HPDE6-E6E7 (cell line): ENCODE measurements around the gene ALS2.
"Not testable (repeated sequence)": the region's sequence is repeated elsewhere in the genome, so short reads cannot be mapped to it uniquely, and the experiment has no call there.

Experiments used
- DNase-seq: peaks from one replicate; pipeline ENCODE4 v3.0.0; 2011; ENCODE audit warnings: missing footprints; ENCODE audit errors: extremely low spot score

The ALS2 gene

DNA sequence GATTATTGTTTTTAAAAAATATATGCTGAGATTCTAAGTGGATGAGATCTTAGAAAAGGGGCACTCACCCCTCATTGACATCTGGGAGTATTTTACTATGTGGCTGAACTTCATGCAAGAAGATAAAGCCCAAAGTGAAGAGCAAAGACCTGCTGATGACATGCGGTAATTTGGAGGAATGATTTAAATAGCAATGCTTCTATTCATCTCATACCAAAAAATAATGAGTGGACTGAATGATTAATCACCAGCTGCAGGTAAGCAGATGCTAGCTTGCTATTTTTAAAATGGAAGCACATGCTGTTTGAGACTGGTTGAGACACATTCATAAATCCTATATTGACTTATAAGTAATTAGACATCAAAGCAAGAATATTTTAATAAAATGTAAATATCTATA lies 12.9 kb upstream of the ALS2 start:
- DNase-seq, result no peak

DNA sequence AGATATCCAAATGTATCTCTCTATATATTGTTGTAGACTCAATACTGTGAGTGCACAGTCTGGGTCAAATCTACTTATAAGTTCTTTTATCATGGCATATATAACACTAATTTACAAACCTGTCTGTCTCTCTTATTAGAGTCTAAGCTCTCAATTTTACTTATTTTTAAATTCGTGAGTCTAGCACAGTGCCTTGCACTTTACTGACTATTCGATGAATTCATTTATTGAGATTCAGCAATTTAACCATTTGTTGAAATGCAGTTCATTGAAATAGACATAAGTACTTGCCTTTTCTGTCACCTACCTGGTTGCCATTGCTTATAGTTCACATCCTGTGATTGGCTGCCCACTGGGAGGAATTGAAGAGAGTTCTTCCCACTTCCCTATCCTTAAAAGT lies 10.3 kb upstream of the ALS2 start:
- no peak for DNase-seq

DNA sequence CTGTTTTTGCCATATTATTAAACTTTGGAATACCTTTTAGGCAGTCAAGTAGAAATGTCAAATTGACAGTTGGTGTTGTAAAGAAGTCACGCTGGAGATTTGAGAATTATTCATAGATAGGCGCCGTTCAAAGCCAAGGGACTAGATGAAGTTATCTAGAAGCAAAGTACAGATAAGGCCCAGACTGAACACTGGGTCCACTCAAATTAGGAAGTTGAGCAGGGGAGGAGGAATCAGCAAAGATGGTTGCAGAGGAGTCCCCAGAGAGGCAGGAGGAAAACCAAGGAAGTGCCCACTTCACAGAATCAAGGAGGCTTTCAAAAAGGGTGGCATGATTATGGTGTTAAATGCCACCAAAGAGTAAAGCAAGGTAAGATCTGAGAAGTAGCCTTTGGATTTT lies 9.6 kb upstream of the ALS2 start:
- no peak for DNase-seq

DNA sequence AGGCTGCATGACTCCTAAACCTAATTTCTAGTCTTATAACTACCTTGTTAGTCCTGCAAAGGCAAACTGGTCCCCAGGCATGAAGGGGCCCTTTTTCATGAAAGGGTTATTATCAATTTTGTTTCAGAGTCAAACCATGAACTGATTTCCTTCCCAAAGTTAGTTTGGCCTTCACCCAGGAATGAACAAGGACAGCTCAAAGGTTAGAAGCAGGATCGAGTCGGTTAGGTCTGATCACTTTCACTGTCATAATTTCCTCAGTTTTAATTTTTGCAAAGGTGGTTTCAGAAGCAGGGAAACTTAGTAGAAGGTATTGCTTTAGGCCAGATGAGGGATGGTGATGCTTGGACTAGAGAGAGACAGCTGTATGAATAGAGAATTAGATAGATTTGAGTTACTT lies 8.7 kb upstream of the ALS2 start:
- no peak for DNase-seq

DNA sequence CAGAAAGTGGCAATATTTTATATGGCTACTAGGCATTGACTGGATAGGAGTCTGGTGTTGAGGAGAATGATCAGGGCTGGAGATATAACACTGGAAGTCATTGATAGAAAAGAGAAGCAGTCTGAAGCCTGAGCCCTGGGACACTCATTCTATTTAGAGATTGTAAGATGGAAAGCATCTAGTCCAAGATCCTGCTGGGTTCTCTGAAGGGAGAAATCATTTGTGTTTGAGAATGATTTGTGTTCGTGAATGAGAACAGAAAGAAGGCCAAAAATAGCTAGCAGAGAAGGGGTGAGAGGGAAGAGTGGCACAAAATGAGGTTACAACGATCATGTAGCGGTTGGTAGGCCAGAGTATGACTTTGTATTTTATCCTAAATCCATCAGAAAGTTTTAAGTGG lies 7.6 kb upstream of the ALS2 start:
- no peak for DNase-seq

DNA sequence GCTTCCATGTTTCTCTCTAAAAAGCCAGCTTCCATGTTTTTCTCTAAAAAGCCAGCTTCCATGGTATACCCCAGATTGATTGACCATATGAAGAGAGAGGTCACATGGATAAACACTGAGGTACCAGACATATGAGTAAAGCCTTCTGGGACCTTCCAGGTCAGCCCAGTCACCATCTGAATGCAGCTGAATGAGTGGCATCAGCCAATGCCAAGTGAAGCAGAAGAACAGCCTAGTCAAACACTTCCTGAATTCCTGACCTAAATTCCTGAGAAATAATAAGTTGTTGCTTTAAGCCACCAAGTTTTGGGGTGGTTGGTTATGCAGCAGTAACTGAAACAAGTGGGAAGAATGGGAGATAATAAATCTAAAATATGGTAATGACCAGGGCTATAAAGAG lies 5.7 kb upstream of the ALS2 start:
- no peak for DNase-seq

DNA sequence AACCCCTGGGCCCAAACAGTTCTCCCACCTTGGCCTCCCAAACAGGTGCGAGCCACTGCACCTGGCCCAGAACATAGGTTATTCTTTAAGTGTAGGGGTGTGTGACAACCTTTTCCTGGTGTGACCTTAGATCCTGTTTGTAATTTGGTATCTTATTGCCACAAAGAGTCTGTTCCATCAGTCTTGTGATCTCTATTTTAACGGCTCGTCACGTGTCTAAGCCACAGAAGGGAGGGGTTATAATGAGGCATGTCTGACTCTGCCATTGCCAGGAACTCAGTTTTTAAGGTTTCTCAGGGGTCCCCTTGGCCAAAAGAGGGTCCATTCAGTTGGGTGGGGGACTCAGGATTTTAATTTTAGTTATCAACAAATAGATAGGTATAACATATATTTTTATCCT lies 4.4 kb upstream of the ALS2 start:
- no peak for DNase-seq

DNA sequence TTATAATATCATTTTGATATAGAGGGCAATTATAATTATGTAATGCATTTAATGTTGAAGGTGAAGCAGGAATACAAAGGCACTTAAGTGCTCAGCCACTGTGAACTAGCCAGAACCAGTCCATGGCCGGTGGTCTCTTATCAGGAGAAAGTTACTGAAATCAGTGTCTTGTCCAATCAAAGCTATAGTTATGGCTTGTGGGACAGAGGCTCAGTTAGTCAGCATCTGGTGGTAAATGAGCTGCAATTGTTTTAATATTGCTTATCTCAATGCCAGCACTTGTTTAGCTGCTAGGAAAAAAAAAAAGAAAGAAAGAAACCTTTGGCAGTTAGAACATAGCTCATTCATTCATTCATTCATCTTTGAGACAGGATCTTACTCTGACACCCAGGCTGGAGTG lies 3.8 kb upstream of the ALS2 start:
- DNase-seq, result no peak

DNA sequence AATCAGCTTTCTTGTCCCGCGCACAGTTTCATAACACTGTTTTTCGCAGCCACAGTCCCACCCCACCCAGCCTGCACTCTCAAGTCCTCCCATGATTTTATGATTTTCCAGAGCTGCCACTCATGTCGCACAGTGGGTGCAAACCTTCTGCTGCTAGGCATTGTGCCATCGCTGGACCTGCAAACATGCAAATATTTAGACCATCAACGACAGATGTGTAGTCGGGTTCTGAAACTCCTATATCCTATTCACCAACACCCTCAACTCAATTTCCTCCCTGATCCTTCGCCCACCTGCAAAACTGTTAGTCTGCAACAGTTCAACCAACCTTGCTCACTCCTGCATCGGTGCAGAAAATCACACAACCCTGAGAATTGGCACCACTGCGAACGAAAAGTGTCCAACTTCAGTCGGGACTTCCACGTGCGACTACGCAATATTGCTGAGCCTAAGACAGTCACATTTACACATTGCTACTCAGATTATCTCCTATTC lies 871 bp upstream of the ALS2 start:
- DNase-seq, result no peak

DNA sequence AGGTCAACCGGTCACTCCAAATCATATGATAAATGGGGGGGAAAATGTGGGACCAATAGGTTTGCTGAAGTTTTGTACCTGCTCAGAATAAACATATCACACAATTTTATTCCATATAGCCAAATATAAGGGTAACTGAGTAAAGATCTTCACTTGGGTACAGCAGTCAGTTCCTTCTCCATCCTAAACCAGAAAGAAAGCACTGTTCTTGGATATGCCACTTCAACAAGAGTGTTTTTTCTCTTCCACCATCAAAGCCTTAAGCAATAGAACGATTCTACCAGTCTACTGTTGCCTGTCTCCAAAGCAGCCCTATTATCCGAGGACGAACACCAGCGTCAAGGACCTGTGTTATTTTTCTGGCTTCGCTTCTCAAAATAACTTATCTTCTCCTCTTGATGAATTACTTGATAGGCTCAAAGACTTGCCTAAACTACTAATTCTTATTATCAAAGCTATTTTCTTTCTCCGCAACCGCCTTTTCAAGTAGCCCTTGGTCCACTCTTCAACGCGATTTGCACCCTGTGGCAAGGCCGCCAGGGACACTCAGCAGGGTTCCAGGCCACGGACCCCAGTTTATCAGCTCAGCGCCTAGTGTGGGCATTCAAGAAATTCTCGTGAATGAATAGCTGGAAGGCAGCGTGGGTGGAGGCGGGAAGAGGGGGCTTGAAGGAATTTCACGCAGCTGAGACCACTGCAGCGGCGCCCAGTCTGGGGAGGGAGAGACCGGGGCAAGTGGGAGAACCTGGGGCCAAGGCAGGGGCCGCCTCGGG lies 646 bp downstream of the ALS2 start:
- DNase-seq, result no peak

DNA sequence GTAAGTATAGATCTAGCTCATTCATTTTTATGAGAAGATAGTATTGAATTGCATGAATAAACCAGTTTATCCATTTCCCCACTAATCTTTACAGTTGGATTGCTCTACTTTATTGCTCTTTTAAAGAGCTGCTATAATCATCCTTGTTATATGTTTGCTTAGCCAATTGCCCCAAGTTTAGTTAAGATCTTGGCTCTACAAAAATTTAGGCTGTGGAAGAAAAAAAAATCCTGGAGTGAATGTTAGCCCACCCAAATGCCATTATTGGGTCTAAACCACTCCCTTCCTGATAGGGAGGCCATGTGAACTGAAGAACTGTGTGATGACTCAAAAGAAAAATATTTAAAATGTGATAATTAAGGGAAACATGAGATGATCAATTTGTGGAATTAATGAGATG lies 2.9 kb downstream of the ALS2 start:
- no peak for DNase-seq

DNA sequence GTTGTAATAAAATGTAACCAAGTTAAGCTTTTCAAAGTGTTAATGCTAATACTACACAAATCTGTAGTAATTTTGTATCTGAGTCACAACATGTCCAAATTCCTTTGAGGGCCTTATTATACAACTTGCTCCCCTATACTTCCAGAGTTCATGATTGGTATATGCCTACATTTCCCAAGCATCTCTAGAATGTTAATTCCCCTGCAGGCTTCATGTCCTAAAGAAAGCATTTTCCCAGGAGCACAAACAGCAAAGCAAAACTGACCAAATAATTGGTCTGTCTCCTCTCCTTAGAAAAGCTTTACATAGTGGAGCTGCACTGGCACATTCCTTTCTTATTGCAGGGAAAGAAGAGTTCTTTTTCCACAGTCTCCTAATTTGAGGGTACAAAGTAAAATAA lies 3.7 kb downstream of the ALS2 start:
- no peak for DNase-seq

DNA sequence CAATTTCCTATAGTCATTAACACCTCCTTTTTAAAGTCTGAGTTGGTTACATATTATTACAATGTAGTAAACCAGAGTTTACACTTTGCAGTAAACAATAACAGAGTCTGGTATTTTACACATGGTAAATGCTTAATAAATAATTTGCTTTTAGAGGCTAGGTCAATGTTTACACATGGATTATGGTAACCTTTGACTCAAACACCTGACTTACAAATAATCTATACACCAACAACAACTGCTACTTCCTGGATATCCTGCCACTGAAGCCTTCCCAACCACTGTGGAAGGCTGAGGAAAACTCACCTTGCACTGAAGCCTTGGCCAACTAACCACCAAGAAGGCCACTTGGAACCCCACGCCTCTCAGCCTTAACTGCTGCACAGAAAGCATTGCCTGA lies 5.4 kb downstream of the ALS2 start:
- no peak for DNase-seq

DNA sequence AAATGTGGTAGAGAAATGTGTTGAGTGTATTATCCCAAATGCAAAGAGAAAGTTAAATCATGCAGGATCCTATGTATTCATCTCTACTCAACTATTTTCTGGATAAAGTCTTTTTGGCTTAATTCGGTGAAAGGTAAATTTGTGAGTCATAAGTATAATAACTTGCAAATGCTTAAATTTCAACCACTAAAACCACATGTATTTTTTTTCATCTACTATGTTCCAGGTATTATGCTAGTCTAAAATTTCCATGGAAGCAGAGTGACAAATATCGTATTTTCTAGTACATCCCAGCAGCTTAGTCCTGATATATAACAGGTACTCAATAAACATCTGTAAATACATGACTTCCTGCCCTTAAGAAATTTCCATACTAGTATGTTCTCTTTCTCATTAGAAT lies 6.2 kb downstream of the ALS2 start:
- no peak for DNase-seq

DNA sequence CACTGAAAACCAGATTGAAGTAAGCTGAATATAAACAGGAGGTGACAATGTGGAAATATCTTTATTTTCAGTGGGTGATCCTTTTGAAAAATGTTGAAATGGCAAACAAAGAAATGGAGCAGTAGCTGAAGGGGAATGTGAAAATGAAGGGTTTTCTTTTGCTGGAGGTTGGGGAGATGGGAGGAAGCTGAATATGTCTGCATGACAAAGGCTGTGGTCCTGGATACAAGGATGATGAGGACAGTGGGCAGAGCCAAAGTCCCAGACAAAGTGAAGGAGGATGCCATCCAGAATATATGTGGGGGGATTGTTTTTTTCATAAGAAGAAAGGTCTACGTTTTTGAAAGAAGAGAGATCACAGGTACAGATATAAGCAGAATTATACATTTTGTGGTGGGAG lies 6.7 kb downstream of the ALS2 start:
- no peak for DNase-seq

DNA sequence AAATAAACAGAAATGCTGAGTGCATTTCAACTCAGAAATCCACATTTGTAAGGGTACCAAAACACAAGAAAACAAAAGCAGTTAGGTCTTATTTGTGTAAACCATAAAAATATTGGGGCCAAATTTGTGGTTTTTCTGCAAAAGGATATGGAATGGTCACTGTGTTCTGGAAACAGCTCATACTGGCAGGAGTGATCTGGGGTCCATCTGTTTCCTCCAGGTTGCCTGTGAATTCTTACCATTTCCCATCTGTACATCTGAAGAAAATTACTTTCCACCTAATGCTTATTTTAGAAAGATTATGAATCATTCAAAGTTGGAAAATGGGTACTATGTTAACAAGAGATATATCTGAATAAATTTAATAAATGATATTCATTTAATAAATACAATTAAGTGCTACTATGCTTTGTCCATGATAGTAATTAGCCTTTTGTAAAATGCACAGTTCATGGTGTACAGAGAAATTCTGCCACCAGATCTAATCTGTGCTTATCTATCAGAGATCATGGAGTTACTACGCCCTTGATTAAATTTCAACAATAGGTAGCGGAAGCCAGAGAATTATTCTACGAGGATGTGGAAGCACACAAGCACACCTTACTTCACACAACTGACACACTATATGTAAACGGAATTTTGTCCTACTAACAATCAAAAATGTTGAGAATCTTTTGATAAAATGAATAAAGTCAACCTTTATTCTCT lies 10.9 kb downstream of the ALS2 start:
- no peak for DNase-seq

DNA sequence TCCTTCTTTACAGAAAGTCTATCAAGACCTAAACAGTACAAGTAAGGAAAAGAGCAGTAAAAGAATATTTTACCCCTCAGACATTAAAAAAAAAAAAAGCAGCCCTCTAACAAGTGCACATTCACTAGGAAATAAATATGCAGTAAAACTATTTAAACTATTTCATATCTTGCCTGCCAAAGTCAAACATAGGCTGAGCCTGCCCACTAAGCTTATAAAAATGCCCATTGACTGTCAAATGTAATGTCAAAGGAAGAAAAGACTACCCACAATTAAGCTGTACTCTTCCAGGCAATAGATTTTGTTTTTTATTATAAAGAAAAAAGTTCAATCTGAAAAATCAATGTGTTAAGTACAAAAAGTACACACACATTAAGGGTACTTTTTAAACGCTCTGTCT lies 11.8 kb downstream of the ALS2 start:
- no peak for DNase-seq

DNA sequence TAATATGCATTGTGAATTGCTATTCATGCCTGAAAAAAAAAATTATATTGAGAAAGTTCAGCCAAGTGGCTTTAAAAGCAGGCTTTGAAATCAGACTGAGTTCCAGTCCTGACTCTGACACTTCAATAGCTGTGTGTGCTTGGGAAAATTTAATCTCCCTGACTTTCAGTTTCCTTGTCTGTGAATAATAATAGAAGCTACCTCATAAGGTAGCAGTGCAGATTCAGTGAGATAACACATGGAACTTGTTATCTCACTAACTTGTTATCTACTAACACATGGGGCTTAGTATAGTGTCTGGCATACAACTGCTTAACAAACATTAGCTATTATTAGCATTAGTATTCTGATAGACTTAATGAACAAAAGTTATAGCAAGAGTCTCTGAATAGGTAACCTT lies 14.9 kb downstream of the ALS2 start:
- no peak for DNase-seq

DNA sequence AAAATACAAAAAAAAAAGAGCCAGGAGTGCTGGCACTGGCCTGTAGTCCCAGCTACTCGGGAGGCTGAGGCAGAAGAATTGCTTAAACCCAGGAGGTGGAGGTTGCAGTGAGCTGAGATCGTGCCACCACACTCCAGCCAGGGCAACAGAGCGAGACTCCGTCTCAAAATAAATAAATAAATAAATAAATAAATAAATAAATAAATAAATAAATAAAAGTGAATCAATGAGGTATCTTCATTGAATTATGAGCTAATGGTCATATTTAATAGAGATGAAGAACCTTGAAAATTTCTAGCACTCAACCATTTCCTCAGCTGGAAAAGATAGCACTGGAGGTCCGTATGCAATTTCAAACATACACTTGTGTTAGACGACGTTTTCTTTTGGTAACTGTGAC lies 16.3 kb downstream of the ALS2 start:
- not testable (repeated sequence) for DNase-seq

DNA sequence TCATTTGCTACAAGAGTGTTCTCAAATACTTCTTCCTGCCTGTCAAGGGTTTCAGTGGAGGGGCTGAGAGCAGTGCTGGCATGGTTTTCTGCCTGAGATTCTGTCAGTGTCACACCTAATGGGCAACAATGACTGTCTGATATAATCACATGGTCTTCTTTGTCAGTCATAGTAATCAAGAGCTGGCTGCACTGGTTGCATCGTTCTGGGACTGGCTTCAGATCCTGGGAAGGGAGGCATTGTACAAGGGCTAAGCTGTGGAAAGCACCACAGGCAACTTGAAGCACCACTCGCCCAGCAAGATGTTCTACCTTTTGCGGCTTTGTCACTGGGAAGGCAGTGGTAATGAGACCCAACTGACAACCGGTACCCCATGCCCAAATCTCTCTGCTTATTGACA lies 19.6 kb downstream of the ALS2 start:
- DNase-seq, result no peak

DNA sequence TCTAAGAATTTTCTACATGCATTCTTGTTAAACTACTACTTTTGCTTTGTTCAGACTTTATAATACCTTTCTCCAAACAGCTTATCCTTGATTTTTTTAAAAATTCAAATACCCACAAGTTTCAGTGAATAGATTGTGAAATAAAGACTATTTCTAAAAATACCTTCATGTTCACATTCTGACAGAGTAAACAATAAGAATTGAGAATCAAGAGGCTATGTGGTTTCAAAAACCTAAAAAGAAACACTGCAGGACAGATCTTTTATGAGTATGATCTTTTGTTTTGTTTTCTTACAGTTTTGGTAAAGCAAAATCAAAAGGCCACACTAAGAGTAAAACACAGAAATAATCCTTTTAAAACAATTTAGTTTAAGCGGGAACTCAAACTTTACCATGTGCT lies 21.2 kb downstream of the ALS2 start:
- DNase-seq, result no peak

DNA sequence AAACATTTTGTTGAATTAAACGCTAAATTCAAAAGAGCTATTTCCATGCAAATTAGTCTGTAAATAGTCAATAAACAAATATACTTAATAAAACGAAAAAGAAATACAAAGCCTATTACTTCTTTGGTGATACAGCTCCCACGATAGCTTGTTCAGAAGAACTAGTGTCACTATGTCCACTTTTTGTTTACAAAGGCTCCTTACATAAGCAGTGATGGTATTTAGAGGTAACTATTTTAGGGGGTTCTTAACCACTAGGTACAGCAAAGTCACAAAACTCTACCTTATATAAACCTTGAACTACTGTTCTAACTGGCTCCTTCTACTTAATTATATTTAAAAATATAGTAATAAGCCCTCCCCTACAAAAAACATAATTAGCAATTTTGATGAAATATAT lies 21.9 kb downstream of the ALS2 start:
- no peak for DNase-seq

DNA sequence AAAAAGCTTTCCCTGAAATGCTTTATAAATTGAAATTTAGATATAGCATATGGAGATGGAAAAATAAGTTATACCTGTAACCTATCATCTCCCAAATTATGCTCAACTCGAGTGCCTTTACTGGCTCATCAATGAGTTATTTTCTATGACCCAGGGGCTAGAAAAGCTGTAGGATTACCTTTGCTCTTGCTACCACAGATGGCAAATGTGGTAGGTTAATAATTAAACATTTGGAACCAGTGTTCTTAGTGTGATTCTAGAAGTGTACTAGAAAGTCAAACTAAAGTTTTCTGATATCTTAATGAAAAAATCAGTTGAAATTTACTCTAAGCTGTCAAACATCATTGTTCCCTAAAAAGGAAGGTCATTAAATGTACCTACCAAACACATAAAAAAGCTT lies 22.5 kb downstream of the ALS2 start:
- DNase-seq, result no peak
